Measurements from ENCODE around the gene COL6A1.
A peak's percentile ranks its signal among the peaks of the same experiment; 100 is the strongest.

COL6A1 gene

GRCh38 chr21:45981151-45982091 lies at the start of gene COL6A1:
Gene COL6A1 (plus strand): TSS chr21:45981770. CDS start chr21:45981851, 81 bp downstream.
- DNase-seq (ENCODE audit: low spot score): peak; percentile 86

GRCh38 chr21:45932922-45933502 lies 48.6 kb upstream of the COL6A1 start:
- no peak for DNase-seq (ENCODE audit: low spot score)

- no peak for DNase-seq (ENCODE audit: low spot score)
Observed at GRCh38 chr21:45934085-45934484, 47.5 kb upstream of the COL6A1 start.

GRCh38 chr21:45934554-45934953 lies 47.0 kb upstream of the COL6A1 start:
- no peak for DNase-seq (ENCODE audit: low spot score)

GRCh38 chr21:45935628-45936027 lies 45.9 kb upstream of the COL6A1 start:
- no peak for DNase-seq (ENCODE audit: low spot score)

- DNase-seq (ENCODE audit: low spot score): no peak
Observed at GRCh38 chr21:45937721-45938452, 43.7 kb upstream of the COL6A1 start.

- DNase-seq (ENCODE audit: low spot score): no peak
Observed at GRCh38 chr21:45938453-45938755, 43.2 kb upstream of the COL6A1 start.

GRCh38 chr21:45938811-45939520 lies 42.6 kb upstream of the COL6A1 start:
- DNase-seq (ENCODE audit: low spot score): no peak

GRCh38 chr21:45939521-45940045 lies 42.0 kb upstream of the COL6A1 start:
- no peak for DNase-seq (ENCODE audit: low spot score)

- no peak for DNase-seq (ENCODE audit: low spot score)
Observed at GRCh38 chr21:45940091-45940490, 41.5 kb upstream of the COL6A1 start.

- no peak for DNase-seq (ENCODE audit: low spot score)
Observed at GRCh38 chr21:45940621-45941337, 40.8 kb upstream of the COL6A1 start.

- DNase-seq (ENCODE audit: low spot score): no peak
Observed at GRCh38 chr21:45941338-45941710, 40.2 kb upstream of the COL6A1 start.

GRCh38 chr21:45941717-45942546 lies 39.6 kb upstream of the COL6A1 start:
- DNase-seq (ENCODE audit: low spot score): no peak

- no peak for DNase-seq (ENCODE audit: low spot score)
Observed at GRCh38 chr21:45942755-45943629, 38.6 kb upstream of the COL6A1 start.

GRCh38 chr21:45943630-45944540 lies 37.7 kb upstream of the COL6A1 start:
- DNase-seq (ENCODE audit: low spot score): no peak

- no peak for DNase-seq (ENCODE audit: low spot score)
Observed at GRCh38 chr21:45944601-45945000, 37.0 kb upstream of the COL6A1 start.

- DNase-seq (ENCODE audit: low spot score): no peak
Observed at GRCh38 chr21:45945066-45945867, 36.3 kb upstream of the COL6A1 start.

- DNase-seq (ENCODE audit: low spot score): no peak
Observed at GRCh38 chr21:45945868-45946210, 35.7 kb upstream of the COL6A1 start.

All from HuH-7 (cell line).